Stimulated activated CD4-positive, alpha-beta T cell treated with anti-CD3 and anti-CD28 coated beads, Interleukin-4, amount 100 ng/mL, for 48 hours (primary cell): ENCODE results near the gene IFNAR1.

ENCODE experiments used
- DNase-seq, 2 donors: peaks; one replicate each; pipeline ENCODE4 v3.0.0-alpha.2; 2020; ENCODE audit warnings: low read depth in 2 of 2

The IFNAR1 gene

GRCh38 chr21:33402001-33402979, 77.5 kb downstream of the IFNAR1 start:
- no peak for DNase-seq

- DNase-seq = no peak
Measured at GRCh38 chr21:33403128-33403785, 78.5 kb downstream of the IFNAR1 start, which contains the start of gene IFNGR2. Gene IFNGR2 (plus strand): TSS chr21:33403413. CDS start chr21:33403544, 131 bp downstream.

GRCh38 chr21:33403786-33404585, 79.2 kb downstream of the IFNAR1 start:
- no peak for DNase-seq

DNA sequence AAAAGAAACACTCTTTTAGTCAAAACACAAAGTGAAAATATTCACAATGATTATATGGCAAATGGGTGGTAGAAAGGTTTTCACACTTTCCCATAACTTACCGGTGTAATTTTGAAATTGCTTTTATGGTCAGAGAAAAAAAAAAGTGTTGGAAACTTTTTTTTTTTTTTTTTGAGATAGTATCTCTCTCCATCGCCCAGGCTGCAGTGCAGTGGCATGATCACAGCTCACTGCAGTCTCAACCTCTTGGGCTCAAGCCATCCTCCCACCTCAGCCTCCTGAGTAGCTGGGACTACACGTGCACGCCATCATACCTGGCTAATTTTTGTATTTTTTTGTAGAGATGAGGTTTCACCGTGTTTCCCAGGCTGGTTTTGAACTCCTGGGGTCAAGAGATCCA, 81.7 kb downstream of the IFNAR1 start:
- no peak for DNase-seq
